PC-3 (cell line): Measurements from ENCODE around the gene ITGA8. TPM values are rescaled to one million over a fixed set of nuclear protein-coding genes. Genes with fewer than 3 reads are reported as not detected.

ENCODE experiments used
- ATAC-seq: fragments of 200-7000 bp; cut with Tn5 transposase; 2 replicates; pipeline ENCODE4 v1.9.1; 2020; ENCODE audit warnings: mild to moderate bottlenecking, moderate library complexity
- BruUV-seq: library from RNA; stranded (reverse); fragments of 400-500 nt; replicated peaks from 2 replicates; lab custom pipeline; 2021; lab: Mats Ljungman, UMichigan
- CTCF ChIA-PET: fragments of 300-600 bp; sonication (Branson Sonifier 250); formaldehyde crosslinking; loops from one replicate; lab custom pipeline; 2022; ENCODE audit warnings: antibody characterized with exemption; lab: Charles Lee
- POLR2A ChIA-PET: fragments of 300-600 bp; sonication (Branson Sonifier 250); formaldehyde crosslinking; loops from one replicate; lab custom pipeline; 2022; ENCODE audit warnings: antibody characterized with exemption; ENCODE audit not compliant: unreplicated experiment; lab: Charles Lee
- DNase-seq: peaks from one replicate; pipeline ENCODE4 v3.0.0-alpha.2; 2015
- H2AFZ ChIP-seq: fragments of 300-600 bp; sonication (generic); 2 replicates; pipeline ENCODE4 v1.6.0; 2016; ENCODE audit warnings: antibody characterized with exemption, low read length
- H3F3A ChIP-seq: fragments of 300-600 bp; sonication (generic); one replicate; pipeline ENCODE4 v1.6.0; 2017; ENCODE audit warnings: antibody characterized with exemption, low read length, control low read depth, mild to moderate bottlenecking; ENCODE audit not compliant: unreplicated experiment
- H3K27ac ChIP-seq: fragments of 300-600 bp; sonication (generic); 2 replicates; pipeline ENCODE4 v1.5.1; 2016; ENCODE audit warnings: mild to moderate bottlenecking, low read length
- H3K27me3 ChIP-seq: fragments of 300-600 bp; sonication (generic); 2 replicates; pipeline ENCODE4 v1.6.1; 2016; ENCODE audit warnings: low read length, mixed read lengths
- H3K36me3 ChIP-seq: fragments of 300-600 bp; sonication (generic); 2 replicates; pipeline ENCODE4 v1.6.1; 2016; ENCODE audit warnings: low read depth, mixed run types, low read length, mixed read lengths
- H3K4me1 ChIP-seq: fragments of 300-600 bp; sonication (generic); 2 replicates; pipeline ENCODE4 v1.5.1; 2016; ENCODE audit warnings: low read length; ENCODE audit not compliant: insufficient read depth
- H3K4me2 ChIP-seq: fragments of 300-600 bp; sonication (generic); 2 replicates; pipeline ENCODE4 v1.6.0; 2016; ENCODE audit warnings: low read length
- H3K4me3 ChIP-seq: fragments of 300-600 bp; sonication (generic); 2 replicates; pipeline ENCODE4 v1.5.1; 2016; ENCODE audit warnings: mild to moderate bottlenecking, low read length, mixed read lengths
- H3K79me2 ChIP-seq: fragments of 300-600 bp; sonication (generic); 2 replicates; pipeline ENCODE4 v1.6.1; 2017; ENCODE audit warnings: low read length, mixed read lengths
- H3K9ac ChIP-seq: fragments of 300-600 bp; sonication (generic); 2 replicates; pipeline ENCODE4 v1.6.0; 2016; ENCODE audit warnings: mild to moderate bottlenecking, low read length
- H3K9me2 ChIP-seq: fragments of 300-600 bp; sonication (generic); replicated peaks from 2 replicates; pipeline ENCODE4 v1.6.1; 2016; ENCODE audit warnings: mixed run types, low read length, mixed read lengths
- H3K9me3 ChIP-seq: fragments of 300-600 bp; sonication (generic); 2 replicates; pipeline ENCODE4 v1.6.1; 2016; ENCODE audit warnings: low read length, mixed read lengths
- H4K20me1 ChIP-seq: fragments of 300-600 bp; sonication (generic); 2 replicates; pipeline ENCODE4 v1.6.1; 2016; ENCODE audit warnings: low read length, mixed read lengths
- EZH2 ChIP-seq: fragments of 300-600 bp; sonication (generic); IDR thresholded peaks from one replicate; pipeline ENCODE4 v1.6.1; 2017; ENCODE audit warnings: antibody characterized with exemption, mild to moderate bottlenecking, low read length; ENCODE audit not compliant: unreplicated experiment
- EZH2phosphoT487 ChIP-seq: fragments of 300-600 bp; sonication (generic); IDR thresholded peaks from 2 replicates; pipeline ENCODE4 v1.6.1; 2018; ENCODE audit warnings: mild to moderate bottlenecking, antibody characterized with exemption, low read length, borderline replicate concordance
- intact Hi-C: fragments of 100-400 bp; cut with micrococcal nuclease; formaldehyde crosslinking; loops from 2 replicates; pipeline ENCODE4 v1.9.0; 2023
- total RNA-seq: library from RNA; depleted of rRNA; stranded (reverse); fragments of >200 nt; gene quantifications from 2 replicates; pipeline ENCODE4 v1.2.3, GENCODE V29; 2014
- TF ChIP-seq, protein P1 (sequence below): fragments of 300-600 bp; sonication (generic); conservative IDR thresholded peaks from 2 replicates; pipeline ENCODE4 v1.5.1; 2017; ENCODE audit warnings: antibody characterized with exemption, low read depth, mild to moderate bottlenecking, low read length

Gene ITGA8
- total RNA-seq, 1 experiment from 2014 or later = not detected

DNA sequence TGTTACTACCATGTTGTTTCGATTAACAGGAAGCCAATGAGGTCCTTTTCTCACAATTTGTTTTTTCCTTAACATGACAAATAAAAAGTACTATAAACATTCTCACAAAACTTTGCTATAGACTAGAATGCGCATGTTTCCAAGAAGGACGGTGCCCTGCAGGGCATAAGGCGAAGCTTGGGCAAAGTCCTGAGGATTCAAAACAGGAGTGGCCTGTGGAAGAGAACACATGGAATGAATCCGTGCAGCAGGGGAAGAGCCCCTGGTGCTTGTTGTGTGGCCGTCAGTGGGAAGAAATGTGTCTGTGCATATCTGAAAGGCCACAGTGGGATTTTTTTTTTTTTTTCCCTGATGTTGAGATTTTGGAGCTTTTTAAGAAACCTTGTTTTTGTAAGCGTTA lies 67.6 kb downstream of the ITGA8 start:
- Histone ChIP-seq H2AFZ (no peak overlapping the region), H3K4me2 (no peak overlapping the region), H3K9me2 (no peaks in the 10 kb centered on the region), H3K4me3 (no peak overlapping the region), H3K9me3 (no peaks in the 10 kb centered on the region), H4K20me1 (no peaks in the 10 kb centered on the region), H3K4me1 (no peaks in the 10 kb centered on the region), H3K9ac (no peak overlapping the region), H3F3A (no peaks in the 10 kb centered on the region), H3K27me3 (peaks cover 5% of the 10 kb centered on the region; the same call in 1 of the 2 replicates), H3K27ac (no peak overlapping the region), H3K36me3 (no peaks in the 10 kb centered on the region), H3K79me2 (no peaks in the 10 kb centered on the region)
- intact Hi-C loops = no loop called here
- no peak for DNase-seq
- TF ChIP-seq, protein P1, sequence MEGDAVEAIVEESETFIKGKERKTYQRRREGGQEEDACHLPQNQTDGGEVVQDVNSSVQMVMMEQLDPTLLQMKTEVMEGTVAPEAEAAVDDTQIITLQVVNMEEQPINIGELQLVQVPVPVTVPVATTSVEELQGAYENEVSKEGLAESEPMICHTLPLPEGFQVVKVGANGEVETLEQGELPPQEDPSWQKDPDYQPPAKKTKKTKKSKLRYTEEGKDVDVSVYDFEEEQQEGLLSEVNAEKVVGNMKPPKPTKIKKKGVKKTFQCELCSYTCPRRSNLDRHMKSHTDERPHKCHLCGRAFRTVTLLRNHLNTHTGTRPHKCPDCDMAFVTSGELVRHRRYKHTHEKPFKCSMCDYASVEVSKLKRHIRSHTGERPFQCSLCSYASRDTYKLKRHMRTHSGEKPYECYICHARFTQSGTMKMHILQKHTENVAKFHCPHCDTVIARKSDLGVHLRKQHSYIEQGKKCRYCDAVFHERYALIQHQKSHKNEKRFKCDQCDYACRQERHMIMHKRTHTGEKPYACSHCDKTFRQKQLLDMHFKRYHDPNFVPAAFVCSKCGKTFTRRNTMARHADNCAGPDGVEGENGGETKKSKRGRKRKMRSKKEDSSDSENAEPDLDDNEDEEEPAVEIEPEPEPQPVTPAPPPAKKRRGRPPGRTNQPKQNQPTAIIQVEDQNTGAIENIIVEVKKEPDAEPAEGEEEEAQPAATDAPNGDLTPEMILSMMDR = no peak
- no peak for TF ChIP-seq EZH2
- TF ChIP-seq EZH2phosphoT487 = no peak
- ChIA-PET POLR2A (no interaction called here), CTCF (no interaction called here)
- no peak for ATAC-seq
- BruUV-seq = no TSS peak

GRCh38 chr10:15651175-15651574 lies 68.5 kb downstream of the ITGA8 start:
- no peaks in the 10 kb centered on the region for H3K9me2 ChIP-seq
- 0 out of 2 replicates have a peak, but pooled peaks cover 5% of the 10 kb centered on the region for H3K27me3 ChIP-seq
- no peaks in the 10 kb centered on the region for H3K4me1 ChIP-seq
- ChIA-PET POLR2A (no interaction called here), CTCF (no interaction called here)
- H3K4me3 ChIP-seq = no peak overlapping the region
- DNase-seq (no peak), ATAC-seq (no peak)
- BruUV-seq = no TSS peak
- no peaks in the 10 kb centered on the region for H3K9me3 ChIP-seq
- intact Hi-C loops = no loop called here
- no peaks in the 10 kb centered on the region for H3F3A ChIP-seq
- no peak overlapping the region for H2AFZ ChIP-seq
- no peak overlapping the region for H3K4me2 ChIP-seq
- H3K36me3 ChIP-seq = no peaks in the 10 kb centered on the region
- no peaks in the 10 kb centered on the region for H4K20me1 ChIP-seq
- H3K27ac ChIP-seq = no peak overlapping the region
- H3K79me2 ChIP-seq = no peaks in the 10 kb centered on the region
- H3K9ac ChIP-seq = no peak overlapping the region
- TF ChIP-seq EZH2 = no peak
- TF ChIP-seq, protein P1 = no peak

DNA sequence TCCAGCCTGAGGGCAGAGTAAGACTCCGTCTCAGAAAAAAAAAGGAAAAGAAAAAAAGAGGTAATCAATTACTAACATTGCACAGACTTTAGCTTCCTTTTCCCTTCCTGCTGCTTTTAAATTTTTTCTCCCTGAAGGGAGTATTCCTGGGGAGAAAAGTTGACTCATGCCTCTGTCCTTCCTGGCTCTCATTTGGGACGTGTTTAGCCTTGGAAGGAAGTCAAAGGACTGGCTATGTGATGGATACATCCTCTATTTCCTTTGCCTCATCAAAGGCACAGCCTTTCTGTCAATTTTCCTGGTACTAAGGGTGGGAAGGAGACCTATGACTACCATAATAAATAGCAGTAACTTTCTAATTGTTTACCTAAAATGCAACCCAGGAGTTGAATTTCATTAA lies 77.6 kb downstream of the ITGA8 start:
- Histone ChIP-seq H3K4me1 (no peaks in the 10 kb centered on the region), H3K4me2 (no peak overlapping the region), H3K79me2 (no peaks in the 10 kb centered on the region), H3F3A (no peaks in the 10 kb centered on the region), H3K4me3 (no peak overlapping the region), H3K36me3 (no peaks in the 10 kb centered on the region), H3K9me3 (no peaks in the 10 kb centered on the region), H3K27me3 (peaks cover 10% of the 10 kb centered on the region; the same call in 1 of the 2 replicates), H3K9ac (no peak overlapping the region), H2AFZ (no peak overlapping the region), H3K9me2 (no peaks in the 10 kb centered on the region), H3K27ac (no peak overlapping the region), H4K20me1 (no peaks in the 10 kb centered on the region)
- ATAC-seq = no peak
- DNase-seq = peak; percentile 6
- intact Hi-C loops = no loop called here
- no TSS peak for BruUV-seq
- ChIA-PET CTCF (no interaction called here), POLR2A (no interaction called here)
- TF ChIP-seq, protein P1 = no peak
- TF ChIP-seq EZH2phosphoT487 (no peak), EZH2 (no peak)
